GM18951 (cell line): ENCODE measurements around the gene GNB1.

Source experiments
- POLR2A ChIP-seq: IDR thresholded peaks from 4 replicates; pipeline ENCODE4 v1.6.1; 2011; ENCODE audit warnings: mild to moderate bottlenecking; ENCODE audit not compliant: insufficient read length, insufficient read depth; ENCODE audit errors: extremely low read depth
- in situ Hi-C: fragments of 300-500 bp; cut with MboI; formaldehyde crosslinking; loops from one replicate; pipeline ENCODE4 v1.12.0; 2022; ENCODE audit warnings: low sequenced_read_pairs, mixed read lengths, inconsistent platforms; ENCODE audit not compliant: unreplicated experiment

GNB1 gene

GRCh38 chr1:1760715-1761114 lies 130.2 kb downstream of the GNB1 start:
- no peak for TF ChIP-seq POLR2A

GRCh38 chr1:1760345-1760650 lies 130.6 kb downstream of the GNB1 start:
- in situ Hi-C loops: loop anchor here (10.0 kb wide), 1 partner anchor 145 kb away; no protein-coding TSS in a partner anchor
- no peak for TF ChIP-seq POLR2A

More at GRCh38 chr1:1760715-1761114, 130.2 kb downstream of the GNB1 start:
- in situ Hi-C loops: loop anchor here (10.0 kb wide), 1 partner anchor 144 kb away; no protein-coding TSS in a partner anchor

- TF ChIP-seq POLR2A: no peak
- in situ Hi-C loops: loop anchor here (10.0 kb wide), 1 partner anchor 145 kb away; no protein-coding TSS in a partner anchor
Measured at GRCh38 chr1:1759456-1760344, 131.2 kb downstream of the GNB1 start.

- in situ Hi-C loops: no loop called here
- no peak for TF ChIP-seq POLR2A
Measured at GRCh38 chr1:1758692-1759455, 132.0 kb downstream of the GNB1 start.

- in situ Hi-C loops: no loop called here
- no peak for TF ChIP-seq POLR2A
Measured at GRCh38 chr1:1758059-1758621, 132.7 kb downstream of the GNB1 start.

GRCh38 chr1:1757422-1758058 lies 133.3 kb downstream of the GNB1 start:
- no peak for TF ChIP-seq POLR2A
- in situ Hi-C loops: no loop called here

GRCh38 chr1:1756661-1757421 lies 134.0 kb downstream of the GNB1 start:
- TF ChIP-seq POLR2A: no peak

GRCh38 chr1:1755852-1756251 lies 135.0 kb downstream of the GNB1 start:
- in situ Hi-C loops: no loop called here
- no peak for TF ChIP-seq POLR2A

More at GRCh38 chr1:1756661-1757421, 134.0 kb downstream of the GNB1 start:
- in situ Hi-C loops: no loop called here

GRCh38 chr1:1755426-1755825 lies 135.5 kb downstream of the GNB1 start:
- no peak for TF ChIP-seq POLR2A
- in situ Hi-C loops: no loop called here

GRCh38 chr1:1754051-1754815 lies 136.7 kb downstream of the GNB1 start:
- TF ChIP-seq POLR2A: no peak
- in situ Hi-C loops: no loop called here

GRCh38 chr1:1753607-1754005 lies 137.3 kb downstream of the GNB1 start:
- in situ Hi-C loops: no loop called here
- no peak for TF ChIP-seq POLR2A
